NCI-H1694 (cell line): Measurements from ENCODE around the gene RNF220.

Source experiments
- DNase-seq: peaks from one replicate; lab custom pipeline; 2025; lab: John Stamatoyannopoulos, UW

RNF220 gene

DNA sequence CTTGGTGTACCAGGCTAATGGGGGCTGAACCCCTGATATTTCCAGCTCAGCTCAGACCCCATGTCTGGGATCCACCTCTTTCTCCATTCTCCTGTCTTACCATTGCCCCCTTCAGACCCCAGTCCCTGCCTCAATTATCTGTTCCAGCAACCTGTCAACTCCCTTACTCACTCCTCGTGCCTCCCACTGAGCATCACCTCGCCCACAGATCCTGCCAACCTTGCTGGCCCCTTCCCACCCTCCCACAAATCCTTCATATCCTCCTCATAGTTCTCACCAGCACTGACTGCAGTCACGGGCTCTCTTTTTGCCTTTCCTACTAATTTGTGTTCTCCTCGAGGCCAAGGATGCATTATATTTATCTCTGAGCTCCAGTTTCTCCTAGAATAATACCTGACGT lies 206.4 kb downstream of the RNF220 start:
- no peak for DNase-seq

DNA sequence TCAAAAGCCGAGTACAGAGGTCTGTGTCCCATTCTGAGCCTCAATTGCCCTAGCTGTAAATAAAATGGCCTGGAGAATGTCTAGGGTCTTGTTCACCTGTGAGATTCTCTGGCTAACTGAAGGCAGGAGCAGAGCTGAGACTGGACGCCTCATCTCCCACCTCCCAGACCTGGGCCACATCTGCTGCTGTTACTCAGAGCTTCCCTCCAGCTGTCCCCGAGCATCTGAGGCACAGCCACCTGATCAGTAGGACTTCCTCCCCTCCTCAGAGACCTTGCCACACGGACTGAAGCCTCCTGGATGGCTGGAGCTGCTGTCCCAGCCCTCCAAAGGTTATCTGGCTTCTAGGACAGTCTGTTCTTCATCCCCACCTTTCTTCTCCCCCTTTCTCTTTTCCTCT lies 206.8 kb downstream of the RNF220 start:
- DNase-seq, result no peak

DNA sequence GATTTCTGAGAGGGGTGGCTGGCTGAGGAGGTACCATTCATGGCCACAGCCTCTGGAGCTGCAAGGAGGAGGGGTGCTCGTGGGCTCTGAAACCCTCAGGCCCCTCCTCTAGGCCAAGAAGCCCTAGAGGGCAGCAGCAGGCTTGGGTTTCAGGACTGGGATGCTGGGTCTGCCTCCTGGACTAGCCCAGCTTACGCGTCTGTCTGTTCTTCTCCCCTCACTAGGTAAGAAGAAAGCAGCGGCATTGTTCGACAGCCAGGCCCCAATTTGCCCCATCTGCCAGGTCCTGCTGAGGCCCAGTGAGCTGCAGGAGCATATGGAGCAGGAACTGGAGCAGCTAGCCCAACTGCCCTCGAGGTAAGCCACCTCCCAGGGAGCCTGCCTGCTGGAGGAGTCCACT lies 208.9 kb downstream of the RNF220 start:
- DNase-seq, result no peak

DNA sequence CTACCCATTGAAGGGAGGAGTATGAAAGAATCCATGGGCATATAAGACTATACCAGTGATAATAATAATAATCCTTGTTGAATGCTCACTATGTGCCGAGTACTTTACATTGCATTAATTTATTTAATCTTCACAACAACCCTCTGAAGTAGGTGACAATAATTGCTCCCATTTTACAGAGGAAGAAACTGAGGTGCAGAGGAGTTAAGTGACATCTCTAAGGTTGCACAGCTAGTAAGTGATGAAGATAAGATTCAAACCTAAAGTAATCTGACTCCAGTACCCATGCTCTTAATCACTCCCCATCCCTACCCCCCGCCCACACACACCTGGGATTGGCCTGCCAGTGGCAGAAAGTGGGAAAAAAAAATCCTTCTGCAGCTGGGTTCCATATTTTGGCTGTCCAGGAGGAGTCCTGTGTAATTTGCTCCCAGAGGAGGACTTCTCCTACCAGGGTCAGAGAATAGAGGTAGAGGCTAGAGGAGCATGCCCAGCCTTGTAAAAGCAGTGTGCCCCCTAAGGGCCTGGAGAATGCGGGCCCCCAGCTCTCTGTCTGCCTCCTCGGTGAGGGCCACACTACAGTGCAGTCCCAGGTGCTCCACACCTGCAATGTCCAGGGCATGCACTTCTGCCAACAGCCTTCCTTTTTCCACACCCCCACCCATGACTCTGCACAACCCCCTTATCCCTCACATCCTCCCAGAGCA lies 211.4 kb downstream of the RNF220 start:
- no peak for DNase-seq

- no peak for DNase-seq
These were observed 212.1 kb downstream of the RNF220 start for GRCh38 chr1:44616991-44617702.

- no peak for DNase-seq
These were observed 212.6 kb downstream of the RNF220 start for GRCh38 chr1:44617703-44618029.

GRCh38 chr1:44619261-44619900 lies 214.3 kb downstream of the RNF220 start:
- DNase-seq, result no peak

DNA sequence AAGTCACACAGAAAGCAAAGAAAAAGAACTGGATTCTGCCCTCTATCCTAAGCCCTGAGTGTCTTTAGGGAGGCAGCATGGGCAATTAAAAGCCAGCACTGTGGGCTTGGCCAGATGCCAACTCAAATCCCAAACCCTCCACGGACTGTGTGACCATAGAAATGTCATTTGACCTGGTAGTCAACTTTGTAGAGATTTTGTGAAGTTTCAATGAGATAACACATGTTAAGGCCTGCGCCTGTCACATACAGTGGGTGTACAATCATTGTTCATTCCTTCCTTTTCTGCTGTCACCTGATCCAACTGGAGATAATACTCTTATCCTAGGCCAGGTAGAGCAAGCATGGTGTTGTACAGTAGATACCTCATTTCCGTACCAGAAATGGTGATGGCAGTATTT lies 215.0 kb downstream of the RNF220 start:
- no peak for DNase-seq

DNA sequence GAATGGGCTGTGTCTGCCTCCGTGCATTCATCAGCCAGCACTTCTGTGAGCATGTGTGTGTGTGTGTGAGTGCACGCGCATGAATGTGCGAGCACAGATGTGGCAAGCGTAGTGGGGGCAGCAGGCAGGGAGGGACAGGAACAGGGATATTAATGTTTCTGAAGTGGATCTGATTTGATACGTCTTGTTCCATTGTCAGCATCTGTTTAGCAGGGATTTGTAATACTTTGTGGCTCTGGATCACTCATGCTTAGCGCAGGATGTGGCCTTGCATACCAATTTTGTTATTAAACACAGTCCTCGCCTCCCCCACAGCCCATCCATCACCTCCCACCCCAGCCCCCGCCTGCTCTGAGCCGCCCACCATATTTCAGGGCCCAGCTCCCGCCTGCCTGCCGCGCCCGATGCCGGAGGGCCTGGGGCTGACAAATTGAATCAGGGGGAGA lies 216.8 kb downstream of the RNF220 start:
- DNase-seq, result no peak

DNA sequence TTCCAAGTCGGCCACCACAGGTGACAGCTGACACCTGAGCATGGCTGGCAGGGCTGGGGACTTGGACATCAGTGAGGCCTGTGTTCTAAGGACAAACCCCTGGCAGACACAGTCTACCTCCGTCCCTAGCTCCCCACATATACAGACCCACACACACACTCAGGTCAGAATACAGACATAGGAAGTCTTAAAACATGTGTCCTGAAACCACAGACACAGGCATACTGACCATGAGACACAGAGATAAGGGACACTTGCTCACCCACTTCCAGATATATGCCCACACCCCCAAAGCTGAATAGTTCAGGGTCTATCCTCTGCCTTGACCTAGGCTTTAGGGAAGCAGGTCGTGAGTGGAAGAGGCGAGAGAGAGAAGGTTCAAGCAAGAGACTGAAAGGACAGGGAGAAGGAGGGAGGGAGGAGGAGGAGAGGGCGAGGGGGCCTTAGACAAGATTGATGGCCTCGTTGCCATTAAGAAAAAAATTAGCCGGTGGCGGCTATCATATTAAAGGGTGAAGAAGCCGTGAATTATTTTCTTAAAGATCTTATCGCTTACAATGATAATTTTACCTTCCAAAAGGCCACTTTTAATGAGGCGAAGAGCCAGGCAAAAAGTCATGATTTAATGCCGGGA lies 219.3 kb downstream of the RNF220 start:
- no peak for DNase-seq

- DNase-seq, result no peak
These were observed 220.3 kb downstream of the RNF220 start for GRCh38 chr1:44625348-44625747.

DNA sequence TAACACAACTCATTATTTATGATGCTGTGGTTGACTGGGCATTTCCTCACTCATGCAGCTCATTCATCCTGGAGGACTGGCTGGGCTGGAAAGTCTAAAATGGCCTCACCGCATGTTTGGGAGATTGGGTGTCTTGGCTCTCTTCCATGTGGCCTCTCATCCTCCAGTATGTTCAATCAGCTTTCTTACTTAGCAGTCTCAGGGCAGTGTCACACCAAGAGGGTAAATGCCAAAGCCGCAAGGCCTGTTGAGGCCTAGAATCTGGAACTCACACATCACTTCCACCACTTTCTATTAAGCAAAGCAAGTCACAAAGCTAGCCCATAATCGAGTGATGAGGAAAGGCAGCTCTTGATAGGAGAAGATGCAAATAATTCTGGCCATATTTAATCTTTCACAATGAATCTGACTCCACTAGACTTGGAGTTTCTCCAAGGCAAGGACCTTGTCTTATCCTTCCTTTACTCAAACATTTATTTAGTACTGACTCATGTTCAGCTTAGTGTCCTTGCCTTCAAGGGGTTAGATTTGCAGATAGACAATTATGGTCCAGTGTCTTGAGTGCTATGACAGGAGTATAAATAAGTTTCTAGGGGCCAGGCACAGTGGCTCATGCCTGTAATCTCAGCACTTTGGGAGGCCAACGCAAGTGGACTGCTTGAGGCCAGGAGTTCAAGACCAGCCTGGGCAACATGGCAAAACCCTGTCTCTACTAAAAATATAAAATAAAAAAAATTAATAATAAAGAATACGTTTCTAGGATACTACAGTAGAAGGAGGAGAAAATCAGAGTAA lies 224.1 kb downstream of the RNF220 start:
- no peak for DNase-seq

- no peak for DNase-seq
These were observed 225.1 kb downstream of the RNF220 start for GRCh38 chr1:44630116-44630515.

- DNase-seq, result no peak
These were observed 226.2 kb downstream of the RNF220 start for GRCh38 chr1:44631333-44631646.

DNA sequence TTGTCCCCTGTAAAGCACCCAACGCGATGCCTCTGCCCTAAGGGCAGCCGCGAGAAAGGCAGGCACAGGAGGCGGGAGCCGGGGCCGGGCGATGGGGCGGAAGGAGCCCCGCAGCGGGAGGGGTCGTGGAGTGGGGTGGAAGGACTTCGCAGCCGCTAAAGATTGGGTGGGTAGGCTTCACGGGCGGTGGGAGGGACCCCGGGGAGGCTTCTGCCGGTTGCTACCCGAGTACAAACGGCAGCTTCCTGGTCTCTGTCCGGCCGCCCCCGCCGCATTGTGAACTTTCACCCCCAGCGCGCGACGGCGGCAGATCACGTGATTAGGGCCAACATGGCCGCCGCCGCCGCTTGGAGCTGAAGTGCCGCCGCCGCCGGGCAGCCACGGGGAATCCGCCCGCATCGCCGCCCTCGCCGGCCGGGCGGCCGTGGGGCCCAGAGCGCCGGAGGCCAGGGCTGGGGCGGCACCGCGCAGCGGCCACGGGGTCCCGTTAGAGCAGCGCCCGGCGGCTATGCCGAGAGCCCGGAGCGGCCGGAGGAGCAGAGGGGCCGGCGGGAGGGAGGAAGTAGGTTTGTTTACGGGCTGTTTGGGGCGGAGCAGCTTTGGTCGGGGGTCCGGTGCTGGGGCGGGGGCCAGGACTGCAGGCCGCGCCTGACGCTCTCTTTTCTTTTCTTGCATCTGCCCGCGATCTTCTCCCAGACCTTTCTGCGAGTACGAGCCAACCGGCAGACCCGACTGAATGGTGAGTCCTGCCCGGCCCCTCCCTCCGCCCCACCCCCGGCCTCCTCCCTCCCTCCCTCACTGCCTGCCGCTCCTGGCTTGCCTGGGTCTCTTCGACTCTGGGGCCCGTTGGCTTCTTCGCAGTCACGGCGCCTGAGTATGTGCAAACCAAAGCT lies 226.8 kb downstream of the RNF220 start:
- peak; percentile 60 for DNase-seq

GRCh38 chr1:44632598-44632997 lies 227.5 kb downstream of the RNF220 start:
- DNase-seq, result no peak

GRCh38 chr1:44634606-44635189 lies 229.6 kb downstream of the RNF220 start:
- DNase-seq, result no peak

GRCh38 chr1:44635439-44635838 lies 230.4 kb downstream of the RNF220 start:
- DNase-seq, result no peak

DNA sequence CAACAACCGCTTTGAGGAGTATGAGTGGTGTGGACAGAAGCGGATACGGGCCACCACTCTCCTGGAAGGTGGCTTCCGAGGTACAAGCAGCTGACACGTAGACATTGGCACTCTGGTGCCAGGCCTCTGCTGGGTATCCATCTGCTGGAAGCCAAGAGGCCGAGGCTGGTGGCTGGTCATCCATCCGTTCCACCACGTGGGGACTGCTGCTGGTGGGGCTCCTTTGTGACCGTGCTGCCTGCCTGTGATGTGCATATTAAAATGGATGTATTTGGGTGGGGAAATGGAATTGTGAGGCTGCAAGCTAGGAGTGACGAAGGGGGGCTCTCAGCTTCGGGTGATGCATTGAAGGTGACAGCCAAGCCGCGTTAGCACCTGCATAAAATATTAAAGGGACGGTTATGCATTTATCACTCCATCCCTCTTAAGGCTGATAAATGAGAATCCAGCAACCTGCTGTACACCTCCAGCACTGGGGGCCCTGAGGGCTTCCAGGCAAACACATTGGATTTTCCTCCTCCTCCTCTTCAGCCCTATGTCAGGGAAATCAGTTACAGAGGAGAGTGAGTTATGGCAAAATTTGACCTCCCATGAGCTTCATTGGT lies 231.1 kb downstream of the RNF220 start:
- DNase-seq, result no peak
